Measurements from ENCODE around the gene MARCHF9.

DNA sequence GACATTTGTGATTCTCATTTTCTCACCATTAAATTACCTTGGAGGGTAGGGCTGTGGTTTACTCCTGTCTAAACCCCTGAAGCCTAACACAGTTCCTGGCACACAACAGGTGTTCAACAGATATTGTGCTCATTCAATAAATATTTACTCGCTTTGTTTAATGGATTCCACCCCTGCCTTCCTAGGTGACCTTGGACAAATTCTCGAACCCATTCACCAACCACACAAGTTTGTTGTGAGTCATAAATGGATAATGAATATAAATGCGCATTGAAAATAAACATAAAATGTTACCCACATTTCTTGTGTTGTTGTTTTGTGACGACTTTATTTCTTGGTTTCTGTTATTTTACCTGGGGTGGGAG is 27.3 kb downstream of the MARCHF9 start:
- TF ChIP-seq, protein P1, sequence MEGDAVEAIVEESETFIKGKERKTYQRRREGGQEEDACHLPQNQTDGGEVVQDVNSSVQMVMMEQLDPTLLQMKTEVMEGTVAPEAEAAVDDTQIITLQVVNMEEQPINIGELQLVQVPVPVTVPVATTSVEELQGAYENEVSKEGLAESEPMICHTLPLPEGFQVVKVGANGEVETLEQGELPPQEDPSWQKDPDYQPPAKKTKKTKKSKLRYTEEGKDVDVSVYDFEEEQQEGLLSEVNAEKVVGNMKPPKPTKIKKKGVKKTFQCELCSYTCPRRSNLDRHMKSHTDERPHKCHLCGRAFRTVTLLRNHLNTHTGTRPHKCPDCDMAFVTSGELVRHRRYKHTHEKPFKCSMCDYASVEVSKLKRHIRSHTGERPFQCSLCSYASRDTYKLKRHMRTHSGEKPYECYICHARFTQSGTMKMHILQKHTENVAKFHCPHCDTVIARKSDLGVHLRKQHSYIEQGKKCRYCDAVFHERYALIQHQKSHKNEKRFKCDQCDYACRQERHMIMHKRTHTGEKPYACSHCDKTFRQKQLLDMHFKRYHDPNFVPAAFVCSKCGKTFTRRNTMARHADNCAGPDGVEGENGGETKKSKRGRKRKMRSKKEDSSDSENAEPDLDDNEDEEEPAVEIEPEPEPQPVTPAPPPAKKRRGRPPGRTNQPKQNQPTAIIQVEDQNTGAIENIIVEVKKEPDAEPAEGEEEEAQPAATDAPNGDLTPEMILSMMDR (IDR thresholded peaks at IDR 0.05): no peak
- TF ChIP-seq EZH2 (IDR thresholded peaks at IDR 0.05; ENCODE audit: borderline replicate concordance, insufficient read depth, low read depth, low read length, poor library complexity, severe bottlenecking): no peak
